ENCODE measurements around the gene LRRC23. TPM values are rescaled to one million over a fixed set of nuclear protein-coding genes. Genes with fewer than 3 reads are reported as not detected.
"Not testable (repeated sequence)": the region's sequence is repeated elsewhere in the genome, so short reads cannot be mapped to it uniquely, and the experiment has no call there.

The LRRC23 gene
- total and polyA plus RNA-seq, 2 donors (not counting 1 experiment from before 2014, with no cell fraction given) = 5.6 to 9.6 TPM

GRCh38 chr12:6883683-6884082, 20.9 kb upstream of the LRRC23 start:
- Histone ChIP-seq H3K27me3 (ENCODE audit: control insufficient read depth, insufficient read depth, low read length) (no peaks in the 10 kb centered on the region), H3K36me3 (ENCODE audit: control insufficient read depth, insufficient read depth, low read length) (peaks cover 8% of the 10 kb centered on the region), H3K79me2 (ENCODE audit: control insufficient read depth, insufficient read depth, low read length) (no peaks in the 10 kb centered on the region), H3K4me3 (replicated peaks in 1 of 4; ENCODE audit: control extremely low read depth in 1 of 4, insufficient read depth in 1 of 4, low read depth in 3 of 4, low read length in 4 of 4) (no peak overlapping the region), H3K9ac (ENCODE audit: insufficient read depth, low read length) (no peak overlapping the region), H3K4me2 (ENCODE audit: extremely low read depth, insufficient read depth, low read length) (no peak overlapping the region), H3K4me1 (ENCODE audit: control insufficient read depth, extremely low read depth, insufficient read depth, low read length) (no peaks in the 10 kb centered on the region), H3K27ac (ENCODE audit: insufficient read depth, low read length) (no peak overlapping the region), H2AFZ (ENCODE audit: low read length) (no peak overlapping the region), H4K20me1 (ENCODE audit: control insufficient read depth, extremely low read depth, insufficient read depth, low read length) (no peaks in the 10 kb centered on the region), H3K9me3 (ENCODE audit: control insufficient read depth, insufficient read depth, low read depth, low read length) (no peaks in the 10 kb centered on the region)
- TF ChIP-seq CTCF (conservative IDR thresholded peaks at IDR 0.05 in 1 of 2, IDR thresholded peaks at IDR 0.05 in 1 of 2; ENCODE audit: low read depth in 1 of 2, low read length in 2 of 2) (no peak), EZH2 (IDR thresholded peaks at IDR 0.05; ENCODE audit: low read length, missing control alignments) (no peak)
- DNase-seq (ENCODE audit: low read depth in 2 of 2) = no peak

GRCh38 chr12:6884539-6884938, 20.1 kb upstream of the LRRC23 start:
- no peak overlapping the region for H2AFZ ChIP-seq (ENCODE audit: low read length)
- H3K27ac ChIP-seq (ENCODE audit: insufficient read depth, low read length) = no peak overlapping the region
- H3K9ac ChIP-seq (ENCODE audit: insufficient read depth, low read length) = no peak overlapping the region
- no peaks in the 10 kb centered on the region for H3K4me1 ChIP-seq (ENCODE audit: control insufficient read depth, extremely low read depth, insufficient read depth, low read length)
- peaks cover 8% of the 10 kb centered on the region for H3K36me3 ChIP-seq (ENCODE audit: control insufficient read depth, insufficient read depth, low read length)
- no peaks in the 10 kb centered on the region for H3K27me3 ChIP-seq (ENCODE audit: control insufficient read depth, insufficient read depth, low read length)
- H3K9me3 ChIP-seq (ENCODE audit: control insufficient read depth, insufficient read depth, low read depth, low read length) = no peaks in the 10 kb centered on the region
- H4K20me1 ChIP-seq (ENCODE audit: control insufficient read depth, extremely low read depth, insufficient read depth, low read length) = no peaks in the 10 kb centered on the region
- TF ChIP-seq EZH2 (IDR thresholded peaks at IDR 0.05; ENCODE audit: low read length, missing control alignments) = no peak
- no peak for TF ChIP-seq CTCF (conservative IDR thresholded peaks at IDR 0.05 in 1 of 2, IDR thresholded peaks at IDR 0.05 in 1 of 2; ENCODE audit: low read depth in 1 of 2, low read length in 2 of 2)
- DNase-seq (ENCODE audit: low read depth in 2 of 2) = no peak
- no peak overlapping the region for H3K4me2 ChIP-seq (ENCODE audit: extremely low read depth, insufficient read depth, low read length)
- no peaks in the 10 kb centered on the region for H3K79me2 ChIP-seq (ENCODE audit: control insufficient read depth, insufficient read depth, low read length)
- H3K4me3 ChIP-seq (replicated peaks in 1 of 4; ENCODE audit: control extremely low read depth in 1 of 4, insufficient read depth in 1 of 4, low read depth in 3 of 4, low read length in 4 of 4) = no peak overlapping the region

- H3K9me3 ChIP-seq (ENCODE audit: control insufficient read depth, insufficient read depth, low read depth, low read length); H2AFZ ChIP-seq (ENCODE audit: low read length); H3K79me2 ChIP-seq (ENCODE audit: control insufficient read depth, insufficient read depth, low read length); H3K27me3 ChIP-seq (ENCODE audit: control insufficient read depth, insufficient read depth, low read length); H3K9ac ChIP-seq (ENCODE audit: insufficient read depth, low read length); H4K20me1 ChIP-seq (ENCODE audit: control insufficient read depth, extremely low read depth, insufficient read depth, low read length); H3K4me3 ChIP-seq (replicated peaks in 1 of 4; ENCODE audit: control extremely low read depth in 1 of 4, insufficient read depth in 1 of 4, low read depth in 3 of 4, low read length in 4 of 4); H3K4me2 ChIP-seq (ENCODE audit: extremely low read depth, insufficient read depth, low read length); DNase-seq (ENCODE audit: low read depth in 2 of 2); H3K4me1 ChIP-seq (ENCODE audit: control insufficient read depth, extremely low read depth, insufficient read depth, low read length); H3K36me3 ChIP-seq (ENCODE audit: control insufficient read depth, insufficient read depth, low read length); H3K27ac ChIP-seq (ENCODE audit: insufficient read depth, low read length): not testable (repeated sequence)
These were observed 18.2 kb upstream of the LRRC23 start for GRCh38 chr12:6886206-6886999.

All from fibroblast of lung (primary cell).